ENCODE results near the gene CLIP2.

DNA sequence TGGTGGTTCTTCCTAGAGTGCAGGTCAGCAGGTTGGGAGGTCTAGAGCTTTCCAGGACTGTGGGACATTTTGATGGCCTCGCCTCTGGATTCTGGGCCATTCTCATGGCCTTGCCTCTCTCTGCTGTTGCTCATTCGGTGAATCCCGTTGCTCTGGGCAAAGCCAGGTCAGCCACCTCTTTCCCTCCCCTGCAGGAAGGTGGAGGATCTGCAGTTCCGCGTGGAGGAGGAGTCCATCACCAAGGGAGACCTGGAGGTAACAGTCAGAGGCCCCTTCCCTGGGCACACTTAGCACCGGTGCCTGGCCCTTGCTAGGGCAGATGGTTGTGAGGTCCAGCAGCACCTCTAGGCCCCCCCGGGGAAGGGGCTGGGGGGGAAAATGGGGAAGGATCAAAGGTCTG is 74.9 kb downstream of the CLIP2 start:
- no peak for TF ChIP-seq POLR2A (IDR thresholded peaks at IDR 0.05; ENCODE audit: low read depth, low read length)
- TF ChIP-seq PAX5 (IDR thresholded peaks at IDR 0.05; ENCODE audit: insufficient read depth, low read length, severe bottlenecking), result no peak

All from GM12891 (cell line).